ENCODE results near the gene RAPH1. TPM values are rescaled to one million over a fixed set of nuclear protein-coding genes. Genes with fewer than 3 reads are reported as not detected.
"Not testable (repeated sequence)": the region's sequence is repeated elsewhere in the genome, so short reads cannot be mapped to it uniquely, and the experiment has no call there.

The RAPH1 gene
- total RNA-seq, 1 experiment from 2014 or later = 9.4 TPM

DNA sequence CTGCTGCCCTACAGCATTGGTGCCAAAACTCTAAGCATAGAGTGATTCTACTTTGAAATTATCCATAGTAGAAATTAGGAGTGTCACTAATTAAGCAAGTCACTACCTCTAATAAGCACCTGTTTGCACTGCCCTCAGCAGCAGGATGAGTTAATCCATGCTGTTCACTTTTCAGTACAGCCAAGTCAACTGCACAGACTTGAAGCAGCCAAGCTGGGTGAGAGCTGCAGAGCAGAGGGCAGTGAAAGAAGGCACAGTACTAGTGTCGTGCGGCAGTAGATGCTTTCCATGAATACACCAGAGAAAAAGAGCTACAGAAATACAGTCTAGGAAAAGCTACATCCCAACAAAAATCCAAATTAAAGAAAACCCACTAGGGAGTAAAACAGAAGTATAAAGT is 98.6 kb downstream of the RAPH1 start:
- DNase-seq (ENCODE audit: low read depth) = no peak

DNA sequence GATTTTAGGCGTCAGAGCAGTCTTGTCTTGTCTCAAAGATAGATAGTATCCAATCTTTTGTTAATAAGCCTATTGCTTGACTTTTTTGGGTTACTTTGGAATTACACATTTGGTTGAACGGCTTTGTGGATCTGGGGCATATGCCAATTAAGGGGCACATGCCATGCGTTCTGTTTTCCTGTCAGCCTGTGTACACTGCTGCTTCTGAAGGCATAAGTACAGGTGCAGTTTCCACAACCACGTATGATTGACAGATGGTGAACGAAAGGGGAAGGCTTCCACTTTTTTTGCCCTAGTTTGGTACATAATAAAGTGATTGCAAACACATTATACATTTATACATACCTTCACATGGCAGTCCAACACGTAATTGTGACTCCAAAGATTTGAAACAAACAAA is 102.3 kb downstream of the RAPH1 start:
- DNase-seq (ENCODE audit: low read depth) = no peak

DNA sequence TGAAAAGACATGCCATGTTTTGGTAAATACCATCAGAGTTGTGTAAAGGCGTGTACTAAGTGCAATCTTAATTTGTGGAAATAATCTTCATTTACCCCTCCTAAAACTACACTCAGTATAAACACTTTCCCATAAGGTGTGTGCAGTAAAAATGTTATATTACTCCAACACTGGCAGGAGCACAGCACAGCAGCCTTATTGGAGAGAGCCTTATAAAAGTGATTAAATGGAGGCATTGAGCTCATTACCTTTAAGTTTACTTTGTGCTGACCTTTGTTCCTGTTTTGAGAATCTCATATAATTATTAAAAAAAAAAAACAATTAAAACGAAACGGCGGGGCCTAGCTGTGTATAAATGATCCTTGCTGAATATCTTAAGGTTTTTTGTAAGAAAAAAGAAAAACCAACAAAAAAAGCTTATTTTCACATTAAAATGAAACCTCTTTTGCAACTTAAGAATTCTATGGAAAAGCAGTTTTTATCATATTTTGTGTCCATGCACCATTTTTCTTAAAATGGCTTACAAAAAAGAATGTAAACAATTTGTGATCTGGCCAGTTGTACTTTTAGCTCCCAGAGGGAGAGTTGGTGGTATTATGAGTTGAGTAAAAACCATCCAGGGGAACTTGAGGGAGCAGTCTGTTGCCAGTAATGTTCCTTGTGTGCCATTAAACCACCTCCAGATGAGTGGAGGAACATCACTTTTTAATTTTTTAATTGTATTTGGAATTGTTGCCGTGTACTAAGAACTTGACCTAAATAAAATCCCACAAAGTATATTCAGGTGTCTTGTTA is 103.5 kb downstream of the RAPH1 start:
- no peak for DNase-seq (ENCODE audit: low read depth)

DNA sequence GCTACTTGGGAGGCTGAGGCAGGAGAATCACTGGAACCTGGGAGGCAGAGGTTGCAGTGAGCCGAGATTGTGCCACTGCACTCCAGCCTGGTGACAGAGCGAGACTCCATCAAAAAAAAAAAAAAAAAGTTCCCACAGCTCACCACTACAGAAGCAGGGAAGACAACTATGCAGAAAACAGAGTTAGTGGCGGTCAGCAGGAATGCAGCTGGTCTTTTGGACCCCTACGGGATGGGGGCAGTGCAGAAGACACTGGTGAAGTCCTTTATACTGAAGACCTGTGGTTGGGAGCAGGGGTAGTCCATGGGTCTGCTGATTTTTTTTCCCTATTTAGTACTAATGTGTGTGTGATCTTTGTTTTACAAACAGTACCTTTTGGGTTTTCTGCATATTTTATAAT is 105.5 kb downstream of the RAPH1 start:
- DNase-seq (ENCODE audit: low read depth) = not testable (repeated sequence)

DNA sequence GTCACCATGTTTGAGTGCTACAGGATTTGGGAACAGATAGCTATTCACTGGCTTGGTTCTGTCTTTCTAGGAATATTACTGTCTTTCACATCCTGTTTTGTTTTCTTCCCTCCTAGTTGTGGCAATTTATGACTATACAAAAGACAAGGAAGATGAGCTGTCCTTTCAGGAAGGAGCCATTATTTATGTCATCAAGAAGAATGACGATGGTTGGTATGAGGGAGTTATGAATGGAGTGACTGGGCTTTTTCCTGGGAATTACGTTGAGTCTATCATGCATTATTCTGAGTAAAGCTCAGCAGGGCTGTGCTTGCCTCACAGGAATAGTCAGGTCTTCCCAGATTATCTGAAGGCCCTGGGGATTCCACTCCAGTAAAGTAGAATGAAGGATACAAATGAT is 108.0 kb downstream of the RAPH1 start:
- peak; percentile 62 for DNase-seq (ENCODE audit: low read depth)

DNA sequence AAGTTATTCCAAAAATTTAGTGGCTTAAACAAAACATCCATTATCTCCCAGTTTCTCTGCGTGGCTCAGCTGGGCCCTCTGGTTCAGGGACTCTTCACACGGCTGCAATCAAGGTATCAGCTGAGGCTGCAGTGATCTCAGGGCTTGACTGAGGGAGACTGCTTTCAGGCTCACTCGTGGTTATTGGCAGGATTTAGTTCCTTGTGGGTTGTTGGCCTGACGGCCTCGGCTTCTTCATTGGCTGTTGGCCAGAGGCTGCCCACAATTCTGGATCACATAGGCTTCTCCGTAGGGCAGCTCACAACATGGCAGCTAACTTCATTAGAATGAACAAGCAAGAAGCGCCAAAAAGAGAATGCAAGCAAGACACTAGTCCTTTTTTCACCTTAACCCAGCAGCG is 116.8 kb downstream of the RAPH1 start:
- DNase-seq (ENCODE audit: low read depth) = peak; percentile 54

DNA sequence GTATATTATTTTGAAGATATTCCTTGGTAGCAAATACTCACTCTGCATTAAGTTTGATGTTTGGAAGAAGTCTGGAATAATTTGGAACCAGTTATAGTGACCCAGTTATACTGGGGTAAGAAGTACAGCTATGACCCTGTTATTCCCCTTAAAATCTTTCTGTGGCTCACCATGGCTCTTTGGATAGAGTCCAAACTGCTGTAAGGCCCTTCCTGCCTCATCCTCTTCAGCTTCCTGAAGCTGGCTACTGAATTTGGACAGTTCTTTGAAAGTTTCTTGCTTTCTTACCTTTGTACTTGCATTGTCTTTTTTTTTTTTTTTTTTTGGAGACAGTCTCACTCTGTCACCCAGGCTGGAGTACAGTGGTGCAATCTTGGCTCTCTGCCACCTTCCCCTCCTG is 121.3 kb downstream of the RAPH1 start:
- peak; percentile 31 for DNase-seq (ENCODE audit: low read depth)

DNA sequence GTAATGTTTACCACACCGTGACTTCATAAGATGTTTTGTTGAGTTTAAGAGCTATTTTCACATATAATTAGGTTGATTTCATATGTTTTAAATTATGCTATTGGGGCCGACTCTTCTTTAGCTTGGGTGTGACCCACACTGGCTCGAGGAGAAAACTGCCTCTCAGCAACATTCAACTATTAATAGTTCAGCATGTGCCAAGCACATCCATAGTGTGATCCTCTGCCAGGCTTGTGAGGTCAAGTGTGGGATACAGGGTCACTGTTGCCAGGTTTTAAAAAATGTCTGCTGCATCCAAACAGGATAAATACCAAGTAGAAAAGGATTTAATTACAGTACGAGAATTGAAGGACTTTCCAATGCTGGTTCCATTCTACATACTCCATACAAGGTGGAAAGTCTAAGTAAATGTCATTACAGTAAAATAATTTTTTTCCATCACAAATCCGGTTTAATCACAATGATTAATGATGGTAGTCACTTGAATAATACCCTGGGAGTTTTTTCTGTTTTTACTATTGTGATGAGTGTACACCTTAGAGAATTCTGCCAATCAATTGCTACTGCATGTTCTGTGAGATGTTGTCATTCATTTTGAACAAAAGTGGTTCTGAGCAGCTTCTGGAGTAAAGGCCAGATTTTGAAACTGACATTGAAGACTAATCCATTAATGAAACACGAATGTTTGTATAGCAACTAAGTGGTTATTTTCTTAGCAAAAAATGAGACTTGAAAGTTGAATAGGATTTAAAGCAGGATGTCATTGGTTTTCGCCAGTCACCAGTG is 122.4 kb downstream of the RAPH1 start:
- DNase-seq (ENCODE audit: low read depth) = peak; percentile 39

DNA sequence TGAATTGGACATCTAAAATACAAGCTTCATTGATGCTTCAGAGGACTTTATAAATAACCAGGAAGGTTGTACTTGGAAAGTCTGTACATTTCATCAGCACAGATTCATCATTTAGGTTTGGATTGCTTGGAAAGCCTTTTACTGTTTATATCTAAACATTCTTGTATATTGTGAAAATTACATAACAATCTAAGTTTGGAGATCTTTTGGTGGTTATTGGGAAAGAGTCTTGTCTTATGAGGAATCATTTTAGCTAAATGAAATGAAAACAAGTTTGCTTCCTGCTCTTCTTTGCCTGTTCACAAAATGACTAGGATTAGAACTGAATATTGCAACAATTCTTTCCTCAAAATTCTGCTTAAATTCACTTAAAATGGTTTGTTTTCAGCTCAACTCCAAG is 127.6 kb downstream of the RAPH1 start:
- DNase-seq (ENCODE audit: low read depth) = no peak

DNA sequence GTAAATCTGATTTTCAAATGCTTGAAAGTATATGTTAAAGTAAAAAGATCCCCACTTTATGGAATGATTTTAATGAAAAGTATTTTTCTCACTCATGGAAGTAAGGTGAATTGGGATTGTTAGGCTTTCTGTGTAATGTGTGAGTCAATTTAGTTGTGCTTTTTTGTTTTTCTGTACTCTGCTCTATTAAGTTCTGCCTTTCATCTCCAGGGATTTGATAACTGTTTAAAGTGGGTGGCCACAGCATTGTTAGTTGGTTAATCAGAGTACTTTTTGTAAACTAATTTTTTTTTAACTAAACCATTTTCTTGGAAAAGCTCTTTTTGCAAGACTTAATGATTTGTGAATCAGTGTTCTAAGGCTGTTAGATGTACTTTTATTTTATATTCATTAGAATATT is 130.1 kb downstream of the RAPH1 start:
- no peak for DNase-seq (ENCODE audit: low read depth)

DNA sequence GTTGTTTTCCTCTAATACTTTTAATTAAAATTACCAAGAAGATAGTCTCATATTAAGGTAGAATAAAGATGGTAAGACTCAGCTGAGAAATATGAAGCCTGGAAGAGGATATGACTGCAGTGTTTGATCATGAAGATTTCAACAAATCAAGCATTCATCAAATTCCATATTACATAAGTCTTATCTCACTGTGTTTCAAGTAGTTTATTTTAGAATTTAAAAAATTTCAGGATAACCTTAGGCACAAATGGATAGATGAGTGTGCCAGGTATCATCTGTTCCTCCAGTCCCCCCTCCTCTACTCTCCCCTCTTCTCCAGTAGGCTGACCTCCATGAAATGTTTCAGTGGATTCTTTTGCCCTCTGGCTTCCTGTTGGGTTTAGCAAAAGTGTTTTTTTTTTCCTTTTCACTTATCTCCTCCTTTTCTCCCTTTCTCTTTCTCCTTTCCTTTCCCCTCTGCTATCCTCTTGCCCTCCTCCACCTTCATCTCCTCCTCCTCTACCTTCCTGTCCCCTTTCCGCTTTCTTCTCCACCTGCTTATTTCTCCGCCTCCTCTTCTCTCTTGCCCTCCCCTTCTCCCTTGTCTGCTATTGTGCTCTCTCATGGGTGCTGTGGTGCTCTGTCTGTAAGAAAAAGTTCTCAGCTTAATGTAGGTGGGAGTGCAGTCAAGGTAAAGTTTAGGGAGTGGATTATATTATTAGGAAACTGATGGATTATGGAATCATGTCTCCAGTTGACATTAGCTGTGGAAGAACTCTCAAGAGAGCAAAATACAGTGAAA is 134.1 kb downstream of the RAPH1 start:
- DNase-seq (ENCODE audit: low read depth) = no peak

DNA sequence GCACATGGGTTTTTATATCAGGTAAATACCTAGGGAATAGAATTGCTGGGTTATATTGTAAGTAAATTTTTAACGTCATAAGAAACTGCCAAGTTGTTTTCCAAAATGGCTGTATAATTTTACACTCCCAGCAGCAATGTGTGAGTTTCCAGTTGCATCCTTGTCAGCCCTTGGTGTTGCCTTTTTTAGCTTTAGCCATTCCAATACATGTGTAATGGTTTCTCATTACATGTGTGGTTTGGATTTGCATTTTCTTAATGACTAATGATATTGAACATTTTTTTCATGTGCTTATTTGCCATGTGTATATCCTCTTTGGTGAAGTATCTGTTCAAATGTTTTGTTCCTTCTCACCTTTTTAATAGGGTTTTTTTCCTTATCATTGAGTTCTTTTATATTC is 136.1 kb downstream of the RAPH1 start:
- DNase-seq (ENCODE audit: low read depth) = no peak

DNA sequence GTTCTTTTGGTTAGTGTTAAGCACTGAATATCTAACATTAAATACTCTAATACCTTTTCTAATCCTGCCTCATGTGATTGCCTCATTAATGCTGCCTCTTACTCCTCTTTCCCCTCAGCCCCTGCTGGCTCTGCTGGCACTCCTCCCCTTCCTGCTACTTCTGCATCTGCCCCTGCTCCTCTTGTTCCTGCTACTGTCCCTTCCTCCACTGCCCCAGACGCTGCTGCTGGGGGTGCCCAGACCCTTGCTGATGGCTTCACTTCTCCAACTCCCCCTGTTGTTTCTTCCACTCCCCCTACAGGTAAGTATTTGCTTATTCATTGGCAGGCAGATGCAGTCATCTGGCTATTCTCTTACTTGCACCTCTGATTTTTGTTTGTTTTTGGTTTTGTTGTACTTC is 138.4 kb downstream of the RAPH1 start:
- DNase-seq (ENCODE audit: low read depth) = no peak

DNA sequence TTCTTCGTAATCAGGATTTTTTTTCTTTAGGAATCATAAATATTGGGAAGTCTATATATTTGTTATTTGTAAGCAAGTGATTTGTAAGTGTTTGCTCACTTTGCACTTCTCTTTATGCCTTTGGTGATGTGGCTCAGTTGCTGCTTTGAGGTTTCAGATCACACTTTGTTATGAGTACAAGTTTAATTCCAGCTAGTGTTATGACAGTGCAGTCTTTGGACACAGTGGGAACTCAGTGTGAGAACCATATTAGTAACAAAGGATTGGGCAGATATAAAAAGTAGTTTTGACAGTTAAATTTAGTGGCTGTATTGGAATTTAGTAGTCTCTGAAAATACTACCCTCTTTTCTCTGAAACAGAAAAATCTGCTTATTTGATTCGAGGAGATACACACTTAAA is 139.2 kb downstream of the RAPH1 start:
- DNase-seq (ENCODE audit: low read depth) = no peak

DNA sequence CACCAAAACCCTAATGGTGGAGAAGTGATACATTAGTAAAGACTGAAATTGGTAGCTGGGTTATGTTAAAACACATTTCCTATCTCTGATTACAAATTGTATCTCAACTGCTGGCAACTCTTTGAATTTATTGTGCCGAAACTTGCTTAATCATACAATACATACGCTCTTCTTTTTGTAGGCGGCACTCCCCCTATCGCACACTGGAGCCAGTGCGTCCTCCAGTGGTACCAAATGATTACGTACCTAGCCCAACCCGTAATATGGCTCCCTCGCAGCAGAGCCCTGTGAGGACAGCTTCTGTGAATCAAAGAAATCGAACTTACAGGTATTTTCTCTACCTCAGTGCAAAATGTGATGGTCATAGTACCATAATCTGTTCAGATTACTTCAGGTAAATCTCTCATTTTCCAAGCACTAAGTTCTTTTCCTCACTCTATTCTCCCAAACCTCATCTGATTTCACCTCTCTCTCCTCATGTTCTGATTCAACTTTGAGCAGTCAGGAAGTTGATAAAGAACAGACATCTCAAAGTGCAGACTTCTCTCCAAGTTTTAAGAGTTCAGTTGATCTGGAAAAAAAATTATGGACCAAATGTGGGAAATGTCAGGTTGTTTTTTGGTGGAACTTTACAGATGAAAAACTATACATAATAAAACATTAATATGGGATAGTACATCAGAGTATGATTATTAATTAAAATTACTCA is 140.4 kb downstream of the RAPH1 start:
- DNase-seq (ENCODE audit: low read depth) = no peak

DNA sequence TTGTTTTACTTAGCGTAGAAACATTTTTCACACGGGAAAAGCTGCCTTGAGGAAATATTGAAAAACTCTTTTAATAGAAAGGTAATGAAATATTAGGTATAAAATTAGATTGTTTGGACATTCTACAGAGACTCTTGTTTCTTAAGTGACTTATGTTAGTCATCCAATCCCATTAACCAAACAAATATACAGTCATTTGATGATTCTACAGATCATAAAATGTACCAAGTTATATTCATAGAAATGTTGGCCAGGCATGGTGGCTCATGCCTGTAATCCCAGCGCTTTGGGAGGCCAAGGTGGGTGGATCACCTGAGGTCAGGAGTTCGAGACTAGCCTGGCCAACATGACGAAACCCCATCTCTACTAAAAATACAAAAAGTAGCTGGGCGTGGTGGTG is 146.9 kb downstream of the RAPH1 start:
- not testable (repeated sequence) for DNase-seq (ENCODE audit: low read depth)

DNA sequence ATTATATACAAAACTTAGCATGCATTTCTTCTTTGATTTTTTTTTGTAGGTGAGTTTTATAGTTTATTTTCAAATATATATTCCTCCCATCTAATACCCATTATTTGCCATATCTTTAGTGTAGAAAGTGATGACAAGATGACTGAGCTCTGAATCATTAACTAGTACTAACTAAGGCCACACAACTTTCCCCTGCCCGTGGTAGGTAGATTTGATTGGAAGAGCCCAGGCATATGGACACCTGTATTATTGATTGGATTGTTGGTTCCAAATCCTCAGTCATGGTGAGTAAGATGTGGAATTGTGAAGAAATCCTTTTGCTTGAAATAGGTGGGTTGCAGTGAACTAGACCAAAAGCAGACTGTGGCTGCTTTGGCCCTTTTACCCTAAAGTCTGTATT is 152.1 kb downstream of the RAPH1 start:
- no peak for DNase-seq (ENCODE audit: low read depth)

DNA sequence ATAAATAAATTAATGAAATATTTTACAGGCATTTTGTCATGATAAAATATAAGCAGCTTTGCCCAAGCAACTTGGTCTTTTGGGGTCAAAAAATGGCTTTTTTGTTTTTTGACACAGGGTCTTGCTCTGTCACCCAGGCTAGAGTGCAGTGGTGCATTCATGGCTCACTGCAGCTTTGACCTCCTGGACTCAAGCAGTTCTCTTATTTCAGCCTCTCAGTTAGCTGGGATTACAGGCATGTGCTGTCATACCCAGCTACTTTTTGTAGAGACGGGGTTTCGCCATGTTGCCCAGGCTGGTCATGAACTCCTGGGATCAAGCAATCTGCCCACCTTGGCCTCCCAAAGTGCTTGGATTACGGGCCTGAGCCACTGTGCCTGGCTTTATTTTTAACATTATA is 155.9 kb downstream of the RAPH1 start:
- DNase-seq (ENCODE audit: low read depth) = no peak

DNA sequence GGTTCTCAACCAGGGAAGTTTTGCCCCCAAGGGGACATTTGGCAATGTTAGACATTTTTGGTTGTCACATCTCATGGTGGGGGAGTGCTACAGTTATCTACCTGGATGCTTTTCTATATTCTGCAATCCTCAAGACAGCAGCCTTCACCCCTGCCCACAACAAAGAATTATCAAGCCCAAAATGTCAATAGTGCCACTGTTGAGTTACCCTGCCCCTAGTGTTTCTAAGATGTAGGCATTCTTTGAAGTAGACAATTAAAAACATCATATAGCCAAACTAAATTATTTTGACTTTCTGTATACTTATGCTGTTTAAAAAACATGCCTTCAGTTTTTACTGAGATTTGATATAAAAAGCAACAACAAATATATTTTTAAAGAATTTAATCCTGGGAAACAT is 158.9 kb downstream of the RAPH1 start:
- DNase-seq (ENCODE audit: low read depth) = no peak

DNA sequence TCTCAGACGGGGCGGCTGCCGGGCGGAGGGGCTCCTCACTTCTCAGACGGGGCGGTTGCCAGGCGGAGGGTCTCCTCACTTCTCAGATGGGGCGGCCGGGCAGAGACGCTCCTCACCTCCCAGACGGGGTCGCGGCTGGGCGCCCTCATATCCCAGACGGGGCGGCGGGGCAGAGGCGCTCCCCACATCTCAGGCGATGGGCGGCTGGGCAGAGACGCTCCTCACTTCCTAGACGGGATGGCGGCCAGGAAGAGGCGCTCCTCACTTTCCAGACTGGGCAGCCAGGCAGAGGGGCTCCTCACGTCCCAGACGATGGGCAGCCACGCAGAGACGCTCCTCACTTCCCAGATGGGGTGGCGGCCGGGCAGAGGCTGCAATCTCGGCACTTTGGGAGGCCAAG is 162.4 kb downstream of the RAPH1 start:
- not testable (repeated sequence) for DNase-seq (ENCODE audit: low read depth)

DNA sequence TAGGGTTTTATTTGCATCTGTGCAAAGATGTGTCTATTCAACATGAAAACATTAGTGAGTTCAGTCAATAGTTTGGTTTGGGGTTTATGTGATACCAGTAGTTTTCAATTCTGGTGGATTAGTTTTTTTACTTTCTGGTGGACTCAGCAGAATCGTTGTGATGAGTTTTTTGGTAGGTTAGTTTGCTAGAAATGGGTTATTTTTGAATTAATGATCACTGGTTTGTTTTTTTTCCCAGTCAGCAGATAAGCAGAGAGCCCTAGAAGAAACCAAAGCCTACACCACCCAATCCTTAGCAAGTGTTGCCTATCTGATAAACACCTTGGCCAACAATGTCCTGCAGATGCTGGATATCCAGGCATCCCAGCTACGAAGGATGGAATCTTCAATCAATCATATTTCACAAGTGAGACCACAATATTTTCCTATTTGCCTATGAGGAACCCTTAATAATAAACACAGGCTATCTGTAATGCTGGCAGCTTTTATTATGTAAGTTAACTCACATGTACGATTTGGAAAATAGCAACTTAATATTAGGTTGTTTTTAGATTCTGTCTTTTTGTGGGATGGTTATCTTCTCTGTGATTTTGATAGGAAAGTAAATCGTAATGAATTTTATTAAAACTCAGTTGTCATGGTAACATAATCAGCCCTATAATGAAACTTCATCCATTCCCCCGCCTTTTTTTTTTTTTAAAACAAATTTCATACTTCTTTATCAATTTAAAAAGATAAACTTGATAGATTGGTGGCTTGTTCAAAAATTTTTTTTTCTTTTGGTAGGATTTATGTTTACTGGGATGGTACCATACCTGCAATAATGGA is 168.2 kb downstream of the RAPH1 start:
- DNase-seq (ENCODE audit: low read depth) = no peak

All from RPMI7951 (cell line).